GM19240 (cell line): ENCODE data around the gene SHOX.
"Not testable (repeated sequence)": the region's sequence is repeated elsewhere in the genome, so short reads cannot be mapped to it uniquely, and the experiment has no call there.

Experiments used
- DNase-seq: peaks from one replicate; pipeline ENCODE4 v3.0.0; 2011; ENCODE audit warnings: low spot score; ENCODE audit not compliant: insufficient read length

Gene SHOX

DNA sequence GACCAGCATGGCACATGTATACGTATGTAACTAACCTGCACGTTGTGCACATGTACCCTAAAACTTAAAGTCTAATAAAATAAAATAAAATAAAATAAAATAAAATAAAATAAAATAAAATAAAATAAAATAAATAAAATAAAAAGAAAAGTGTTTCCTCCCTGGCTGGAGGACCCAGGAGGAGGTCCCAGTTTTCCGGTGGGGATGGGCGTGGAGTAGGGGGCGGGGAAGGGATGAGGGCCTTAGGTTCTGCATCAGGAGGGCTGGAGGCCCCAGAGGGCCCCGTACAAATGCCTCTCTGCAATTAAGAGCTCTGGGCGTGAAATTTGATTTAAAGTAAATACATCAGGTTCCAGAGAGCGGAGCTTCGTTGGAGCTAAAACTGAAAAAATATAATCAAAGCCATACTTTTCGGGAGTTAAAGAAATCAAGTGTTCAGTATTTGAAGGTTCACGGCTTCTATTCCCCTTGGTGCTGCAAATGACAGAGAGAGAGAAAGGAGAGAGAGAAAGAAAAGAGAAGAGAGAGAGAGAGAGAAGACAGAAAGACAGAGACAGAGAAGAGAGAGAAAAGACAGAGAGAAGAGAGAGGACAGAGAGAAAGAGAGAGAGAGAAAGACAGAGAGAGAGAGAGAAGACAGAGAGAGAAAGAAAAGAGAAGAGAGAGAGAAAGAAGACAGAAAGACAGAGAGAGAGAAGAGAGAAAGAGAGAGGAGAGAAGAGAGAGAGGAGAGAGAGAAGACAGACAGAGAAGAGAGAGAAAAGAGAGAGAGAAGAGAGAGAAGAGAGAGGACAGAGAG, 8.7 kb upstream of the SHOX start:
- DNase-seq, result no peak

DNA sequence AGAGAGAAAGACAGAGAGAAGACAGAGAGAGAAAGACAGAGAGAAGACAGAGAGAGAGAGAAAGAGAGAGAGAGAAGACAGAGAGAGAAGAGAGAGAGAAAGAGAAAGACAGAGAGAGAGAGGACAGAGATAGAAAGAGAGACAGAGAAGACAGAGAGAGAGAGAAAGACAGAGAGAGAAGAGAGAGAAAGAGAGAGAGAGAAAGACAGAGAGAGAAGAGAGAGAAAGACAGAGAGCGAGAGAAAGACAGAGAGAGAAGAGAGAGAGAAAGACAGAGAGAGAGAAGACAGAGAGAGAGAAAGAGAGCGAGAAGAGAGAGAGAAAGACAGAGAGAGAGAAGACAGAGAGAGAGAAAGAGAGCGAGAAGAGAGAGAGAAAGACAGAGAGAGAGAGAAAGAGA, 7.8 kb upstream of the SHOX start:
- DNase-seq, result not testable (repeated sequence)

DNA sequence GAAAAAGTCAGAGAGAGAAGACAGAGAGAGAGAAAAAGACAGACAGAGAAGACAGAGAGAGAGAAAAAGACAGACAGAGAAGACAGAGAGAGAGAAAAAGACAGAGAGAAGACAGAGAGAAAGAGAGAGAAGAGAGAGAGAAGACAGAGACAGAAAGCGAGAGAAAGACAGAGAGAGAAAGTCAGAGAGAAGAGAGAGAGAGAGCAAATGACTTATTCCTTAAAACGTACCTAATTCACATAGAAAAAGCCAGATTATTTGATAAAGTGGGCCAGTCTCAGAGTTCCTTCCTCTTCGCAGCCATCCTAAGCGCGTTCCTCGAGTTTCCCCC, 7.4 kb upstream of the SHOX start:
- no peak for DNase-seq

DNA sequence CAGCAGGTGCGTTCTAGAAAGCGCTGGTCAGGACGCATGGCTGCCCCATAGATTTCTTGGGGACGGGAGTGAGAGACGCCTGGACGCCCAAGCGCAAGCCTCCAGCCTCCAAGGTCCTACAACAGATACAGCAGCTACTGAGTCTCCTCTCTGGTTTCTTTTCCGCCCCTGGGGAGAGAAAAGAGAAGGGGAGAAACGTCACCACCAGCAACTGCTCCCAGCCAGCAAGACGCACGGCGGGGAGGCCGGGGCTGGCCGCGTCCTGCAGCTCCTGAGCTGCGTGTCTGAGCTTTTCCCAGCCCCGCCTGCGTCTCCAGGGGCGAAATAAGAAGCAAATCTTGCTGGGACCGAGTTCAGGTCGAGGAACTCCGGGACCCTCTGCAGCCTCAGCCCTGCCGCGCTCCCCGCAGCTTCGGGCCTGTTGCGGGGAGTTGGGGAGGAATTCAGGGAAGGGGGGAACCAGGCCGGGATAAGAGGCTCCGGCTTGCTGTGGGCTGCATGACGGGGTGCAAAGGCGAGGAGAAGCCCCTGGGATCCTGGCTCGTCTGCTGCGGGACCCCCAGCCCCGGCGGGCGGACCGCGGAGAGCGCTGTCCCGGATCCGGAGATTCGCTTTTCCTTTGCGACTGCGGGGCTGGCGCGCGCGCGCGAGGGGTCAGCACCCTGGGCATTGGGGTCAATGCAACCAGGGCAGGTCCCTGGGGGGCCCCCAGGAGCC, 6.8 kb upstream of the SHOX start:
- DNase-seq, result no peak

DNA sequence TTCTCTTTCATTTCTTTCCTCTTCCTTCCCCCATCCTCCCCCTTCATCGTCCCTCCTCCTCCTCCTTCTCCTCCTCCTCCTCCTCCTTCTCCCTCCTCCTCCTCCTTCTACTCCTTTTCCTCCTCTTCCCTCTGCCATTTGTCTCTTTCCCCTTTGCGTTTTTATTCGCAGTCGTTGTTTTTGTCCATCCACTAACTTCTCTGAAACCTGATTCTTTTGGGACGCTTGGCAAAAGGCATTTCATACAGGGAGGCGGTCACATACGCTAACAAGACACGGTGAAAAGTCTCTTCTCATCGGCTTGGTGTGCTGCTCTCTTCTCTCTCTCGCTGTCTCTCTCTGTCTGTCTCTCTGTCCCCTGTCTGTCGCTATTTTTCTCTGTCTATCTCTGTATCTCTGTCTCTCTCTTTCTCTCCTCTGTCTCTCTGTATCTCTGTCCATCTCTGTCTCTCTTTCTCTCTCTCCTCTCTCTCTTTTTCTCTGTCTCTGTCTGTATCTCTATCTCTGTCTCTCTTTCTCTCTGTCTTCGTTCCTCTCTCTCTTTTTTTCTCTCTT, 5.4 kb upstream of the SHOX start:
- DNase-seq, result no peak

DNA sequence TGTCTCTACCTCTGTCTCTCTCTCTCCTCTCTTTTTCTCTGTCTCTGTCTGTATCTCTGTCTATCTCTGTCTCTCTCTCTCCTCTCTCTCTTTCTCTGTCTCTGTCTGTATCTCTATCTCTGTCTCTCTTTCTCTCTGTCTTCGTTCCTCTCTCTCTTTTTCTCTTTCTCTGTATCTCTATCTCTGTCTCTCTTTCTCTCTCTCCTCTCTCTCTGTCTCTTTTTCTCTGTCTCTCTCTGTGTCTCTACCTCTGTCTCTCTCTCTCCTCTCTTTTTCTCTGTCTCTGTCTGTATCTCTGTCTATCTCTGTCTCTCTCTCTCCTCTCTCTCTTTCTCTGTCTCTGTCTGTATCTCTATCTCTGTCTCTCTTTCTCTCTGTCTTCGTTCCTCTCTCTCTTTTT, 4.5 kb upstream of the SHOX start:
- DNase-seq, result not testable (repeated sequence)

DNA sequence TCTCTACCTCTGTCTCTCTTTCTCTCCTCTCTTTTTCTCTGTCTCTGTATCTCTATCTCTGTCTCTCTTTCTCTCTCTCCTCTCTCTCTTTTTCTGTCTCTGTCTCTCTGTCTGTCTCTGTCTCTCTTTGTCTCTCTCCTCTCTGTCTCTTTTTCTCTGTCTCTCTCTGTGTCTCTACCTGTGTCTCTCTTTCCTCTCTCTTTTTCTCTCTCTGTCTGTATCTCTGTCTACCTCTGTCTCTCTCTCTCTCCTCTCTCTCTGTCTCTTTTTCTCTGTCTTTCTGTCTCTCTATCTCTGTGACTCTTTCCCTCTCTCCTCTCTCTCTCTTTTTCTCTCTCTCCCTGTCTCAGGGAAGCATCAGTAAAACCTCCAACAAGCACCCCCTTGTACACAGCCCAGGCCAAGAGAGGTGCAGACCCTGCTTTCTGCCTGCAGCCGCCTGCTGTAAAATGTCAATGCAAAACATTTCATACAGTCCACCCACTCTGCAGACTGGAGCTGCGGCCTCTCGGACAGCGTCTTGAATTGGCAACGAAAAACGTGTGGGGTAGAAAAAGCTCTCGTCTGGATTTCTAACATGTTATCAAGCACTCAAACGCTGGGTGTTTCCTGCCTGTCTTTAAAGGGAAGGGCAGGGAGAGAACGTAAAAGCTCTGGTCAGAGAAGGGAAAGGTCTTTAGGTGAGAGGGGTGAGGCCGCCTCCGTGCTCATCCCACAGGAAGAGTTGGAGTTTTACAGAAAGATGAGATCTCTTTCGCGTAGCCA, 3.7 kb upstream of the SHOX start:
- DNase-seq, result no peak

DNA sequence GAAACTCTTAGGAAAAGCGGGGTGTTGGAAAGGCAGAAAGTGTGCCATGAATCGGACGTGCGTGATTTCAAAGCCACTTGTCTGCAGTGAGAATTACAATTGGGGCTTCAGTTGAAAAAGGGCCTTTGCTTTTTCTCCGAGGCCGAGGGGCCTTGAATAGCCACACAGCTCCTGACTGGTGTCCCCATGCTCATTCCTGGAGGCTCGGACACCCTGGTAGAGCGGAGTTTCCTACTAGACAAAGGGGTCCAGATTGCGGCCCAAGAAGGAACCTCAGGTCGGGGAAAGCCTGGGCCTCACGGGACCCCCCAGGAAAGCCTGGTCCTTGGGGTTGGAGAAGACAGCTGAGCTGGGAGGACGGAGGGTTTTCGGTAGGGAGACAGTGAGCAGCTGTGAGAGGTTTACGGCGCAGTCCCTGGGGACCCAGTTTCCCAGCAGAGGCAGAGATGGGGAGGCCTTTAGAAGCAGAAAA, 3.0 kb upstream of the SHOX start:
- DNase-seq, result no peak

DNA sequence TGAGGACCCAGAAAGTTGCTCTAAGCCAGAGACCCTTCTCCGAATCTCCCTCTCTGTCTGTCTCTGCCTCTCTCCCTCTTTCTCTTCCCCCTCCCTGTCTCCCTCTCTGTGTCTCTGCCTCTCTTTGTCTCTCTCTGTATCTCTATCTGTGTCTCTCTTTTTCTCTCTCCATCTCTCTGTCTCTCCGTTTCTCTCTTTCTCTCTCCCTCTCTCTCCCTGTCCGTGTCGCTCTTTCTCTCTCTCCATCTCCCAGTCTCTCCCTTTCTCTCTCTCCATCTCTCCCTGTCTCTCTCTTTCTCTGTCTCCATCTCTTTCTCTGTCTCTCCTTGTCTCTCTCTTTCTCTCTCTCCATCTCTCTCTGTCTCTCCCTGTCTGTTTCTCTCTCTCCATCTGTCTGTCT, 2.6 kb upstream of the SHOX start:
- DNase-seq, result no peak

DNA sequence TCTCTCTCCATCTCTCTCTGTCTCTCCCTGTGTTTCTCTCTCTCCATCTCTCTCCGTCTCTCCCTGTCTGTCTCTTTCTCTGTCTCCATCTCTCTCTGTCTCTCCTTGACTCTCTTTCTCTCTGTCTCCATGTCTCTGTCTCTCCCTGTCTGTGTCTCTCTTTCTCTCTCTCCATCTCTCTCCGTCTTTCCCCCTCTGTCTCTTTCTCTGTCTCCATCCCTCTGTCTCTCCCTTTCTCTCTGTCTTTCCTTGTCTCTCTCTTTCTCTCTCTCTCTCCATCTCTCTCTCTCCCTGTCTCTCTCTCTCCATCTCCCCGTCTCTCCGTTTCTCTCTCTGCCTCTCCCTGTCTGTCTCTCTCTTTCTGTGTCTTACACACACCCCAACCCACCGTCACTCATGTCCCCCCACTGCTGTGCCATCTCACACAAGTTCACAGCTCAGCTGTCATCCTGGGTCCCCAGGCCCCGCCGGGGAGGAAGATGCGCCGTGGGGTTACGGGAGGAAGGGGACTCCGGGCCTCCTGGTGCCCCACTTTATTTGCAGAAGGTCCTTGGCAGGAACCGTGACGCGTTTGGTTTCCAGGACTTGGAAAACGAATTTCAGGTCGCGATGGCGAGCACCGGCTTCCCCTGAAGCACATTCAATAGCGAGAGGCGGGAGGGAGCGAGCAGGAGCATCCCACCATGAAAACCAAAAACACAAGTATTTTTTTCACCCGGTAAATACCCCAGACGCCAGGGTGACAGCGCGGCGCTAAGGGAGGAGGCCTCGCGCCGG, 1.2 kb upstream of the SHOX start:
- no peak for DNase-seq

DNA sequence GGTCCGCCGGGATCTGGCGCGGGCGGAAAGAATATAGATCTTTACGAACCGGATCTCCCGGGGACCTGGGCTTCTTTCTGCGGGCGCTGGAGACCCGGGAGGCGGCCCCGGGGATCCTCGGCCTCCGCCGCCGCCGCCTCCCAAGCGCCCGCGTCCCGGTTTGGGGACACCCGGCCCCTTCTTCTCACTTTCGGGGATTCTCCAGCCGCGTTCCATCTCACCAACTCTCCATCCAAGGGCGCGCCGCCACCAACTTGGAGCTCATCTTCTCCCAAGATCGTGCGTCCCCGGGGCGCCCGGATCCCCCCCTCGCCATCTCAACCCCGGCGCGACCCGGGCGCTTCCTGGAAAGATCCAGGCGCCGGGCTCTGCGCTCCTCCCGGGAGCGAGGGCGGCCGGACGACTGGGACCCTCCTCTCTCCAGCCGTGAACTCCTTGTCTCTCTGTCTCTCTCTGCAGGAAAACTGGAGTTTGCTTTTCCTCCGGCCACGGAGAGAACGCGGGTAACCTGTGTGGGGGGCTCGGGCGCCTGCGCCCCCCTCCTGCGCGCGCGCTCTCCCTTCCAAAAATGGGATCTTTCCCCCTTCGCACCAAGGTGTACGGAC, 482 bp upstream of the SHOX start:
- no peak for DNase-seq

DNA sequence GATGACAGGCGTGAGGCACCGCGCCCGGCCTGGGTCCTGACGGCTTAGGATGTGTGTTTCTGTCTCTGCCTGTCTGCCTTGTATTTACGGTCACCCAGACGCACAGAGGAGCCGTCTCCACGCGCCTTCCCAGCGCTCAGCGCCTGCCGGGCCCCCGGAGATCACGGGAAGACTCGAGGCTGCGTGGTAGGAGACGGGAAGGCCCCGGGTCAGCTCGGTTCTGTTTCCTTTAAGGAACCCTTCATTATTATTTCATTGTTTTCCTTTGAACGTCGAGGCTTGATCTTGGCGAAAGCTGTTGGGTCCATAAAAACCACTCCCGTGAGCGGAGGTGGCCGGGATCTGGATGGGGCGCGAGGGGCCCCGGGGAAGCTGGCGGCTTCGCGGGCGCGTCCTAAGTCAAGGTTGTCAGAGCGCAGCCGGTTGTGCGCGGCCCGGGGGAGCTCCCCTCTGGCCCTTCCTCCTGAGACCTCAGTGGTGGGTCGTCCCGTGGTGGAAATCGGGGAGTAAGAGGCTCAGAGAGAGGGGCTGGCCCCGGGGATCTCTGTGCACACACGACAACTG, 1.3 kb downstream of the SHOX start:
- no peak for DNase-seq

DNA sequence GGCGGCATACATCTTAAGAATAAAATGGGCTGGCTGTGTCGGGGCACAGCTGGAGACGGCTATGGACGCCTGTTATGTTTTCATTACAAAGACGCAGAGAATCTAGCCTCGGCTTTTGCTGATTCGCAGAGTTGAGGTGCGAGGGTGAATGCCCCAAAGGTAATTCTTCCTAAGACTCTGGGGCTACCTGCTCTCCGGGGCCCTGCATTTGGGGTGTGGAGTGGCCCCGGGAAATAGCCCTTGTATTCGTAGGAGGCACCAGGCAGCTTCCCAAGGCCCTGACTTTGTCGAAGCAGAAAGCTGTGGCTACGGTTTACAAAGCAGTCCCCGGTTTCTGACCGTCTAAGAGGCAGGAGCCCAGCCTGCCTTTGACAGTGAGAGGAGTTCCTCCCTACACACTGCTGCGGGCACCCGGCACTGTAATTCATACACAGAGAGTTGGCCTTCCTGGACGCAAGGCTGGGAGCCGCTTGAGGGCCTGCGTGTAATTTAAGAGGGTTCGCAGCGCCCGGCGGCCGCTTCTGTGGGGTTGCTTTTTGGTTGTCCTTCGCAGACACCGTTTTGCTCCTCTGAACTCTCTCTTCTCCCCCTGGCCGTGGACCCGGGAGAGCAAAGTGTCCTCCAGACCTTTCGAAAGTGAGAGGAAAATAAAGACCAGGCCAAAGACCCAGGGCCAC, 1.9 kb downstream of the SHOX start:
- no peak for DNase-seq

DNA sequence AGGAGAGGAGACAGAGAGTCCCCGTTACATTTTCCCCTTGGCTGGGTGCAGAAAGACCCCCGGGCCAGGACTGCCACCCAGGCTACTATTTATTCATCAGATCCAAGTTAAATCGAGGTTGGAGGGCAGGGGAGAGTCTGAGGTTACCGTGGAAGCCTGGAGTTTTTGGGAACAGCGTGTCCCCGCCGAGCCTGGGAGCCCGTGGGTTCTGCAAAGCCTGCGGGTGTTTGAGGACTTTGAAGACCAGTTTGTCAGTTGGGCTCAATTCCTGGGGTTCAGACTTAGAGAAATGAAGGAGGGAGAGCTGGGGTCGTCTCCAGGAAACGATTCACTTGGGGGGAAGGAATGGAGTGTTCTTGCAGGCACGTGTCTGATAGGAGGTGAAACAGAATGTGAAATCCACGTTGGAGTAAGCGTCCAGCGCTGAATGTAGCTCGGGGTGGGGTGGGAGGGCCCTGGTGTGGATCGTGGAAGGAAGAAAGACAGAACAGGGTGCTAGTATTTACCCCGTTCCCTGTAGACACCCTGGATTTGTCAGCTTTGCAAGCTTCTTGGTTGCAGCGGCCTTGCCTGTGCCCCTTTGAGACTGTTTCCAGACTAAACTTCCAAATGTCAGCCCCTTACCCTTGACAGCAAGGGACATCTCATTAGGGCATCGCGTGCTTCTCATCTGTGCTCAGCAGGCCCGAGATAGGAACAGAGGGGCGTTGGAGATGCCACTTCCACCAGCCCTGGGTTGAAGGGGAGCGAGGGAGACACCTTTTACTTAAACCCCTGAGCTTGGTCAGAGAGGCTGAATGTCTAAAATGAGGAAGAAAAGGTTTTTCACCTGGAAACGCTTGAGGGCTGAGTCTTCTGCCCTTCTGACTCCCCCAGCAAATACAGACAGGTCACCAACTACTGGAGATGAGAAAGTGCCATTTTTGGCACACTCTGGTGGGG, 2.7 kb downstream of the SHOX start:
- no peak for DNase-seq

DNA sequence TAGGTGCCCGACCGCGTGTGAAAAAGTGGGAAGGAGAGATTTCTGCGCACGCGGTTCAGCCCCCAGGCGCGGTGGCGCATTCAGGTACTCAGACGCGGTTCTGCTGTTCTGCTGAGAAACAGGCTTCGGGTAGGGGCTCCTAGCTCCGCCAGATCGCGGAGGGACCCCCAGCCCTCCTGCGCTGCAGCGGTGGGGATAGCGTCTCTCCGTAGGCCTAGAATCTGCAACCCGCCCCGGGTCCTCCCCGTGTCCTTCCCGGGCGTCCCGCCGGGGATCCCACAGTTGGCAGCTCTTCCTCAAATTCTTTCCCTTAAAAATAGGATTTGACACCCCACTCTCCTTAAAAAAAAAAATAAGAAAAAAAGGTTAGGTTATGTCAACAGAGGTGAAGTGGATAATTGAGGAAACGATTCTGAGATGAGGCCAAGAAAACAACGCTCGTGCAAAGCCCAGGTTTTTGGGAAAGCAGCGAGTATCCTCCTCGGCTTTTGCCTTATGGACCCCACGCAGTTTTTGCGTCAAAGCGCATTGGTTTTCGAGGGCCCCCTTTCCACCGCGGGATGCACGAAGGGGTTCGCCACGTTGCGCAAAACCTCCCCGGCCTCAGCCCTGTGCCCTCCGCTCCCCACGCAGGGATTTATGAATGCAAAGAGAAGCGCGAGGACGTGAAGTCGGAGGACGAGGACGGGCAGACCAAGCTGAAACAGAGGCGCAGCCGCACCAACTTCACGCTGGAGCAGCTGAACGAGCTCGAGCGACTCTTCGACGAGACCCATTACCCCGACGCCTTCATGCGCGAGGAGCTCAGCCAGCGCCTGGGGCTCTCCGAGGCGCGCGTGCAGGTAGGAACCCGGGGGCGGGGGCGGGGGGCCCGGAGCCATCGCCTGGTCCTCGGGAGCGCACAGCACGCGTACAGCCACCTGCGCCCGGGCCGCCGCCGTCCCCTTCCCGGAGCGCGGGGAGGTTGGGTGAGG, 3.7 kb downstream of the SHOX start:
- no peak for DNase-seq

DNA sequence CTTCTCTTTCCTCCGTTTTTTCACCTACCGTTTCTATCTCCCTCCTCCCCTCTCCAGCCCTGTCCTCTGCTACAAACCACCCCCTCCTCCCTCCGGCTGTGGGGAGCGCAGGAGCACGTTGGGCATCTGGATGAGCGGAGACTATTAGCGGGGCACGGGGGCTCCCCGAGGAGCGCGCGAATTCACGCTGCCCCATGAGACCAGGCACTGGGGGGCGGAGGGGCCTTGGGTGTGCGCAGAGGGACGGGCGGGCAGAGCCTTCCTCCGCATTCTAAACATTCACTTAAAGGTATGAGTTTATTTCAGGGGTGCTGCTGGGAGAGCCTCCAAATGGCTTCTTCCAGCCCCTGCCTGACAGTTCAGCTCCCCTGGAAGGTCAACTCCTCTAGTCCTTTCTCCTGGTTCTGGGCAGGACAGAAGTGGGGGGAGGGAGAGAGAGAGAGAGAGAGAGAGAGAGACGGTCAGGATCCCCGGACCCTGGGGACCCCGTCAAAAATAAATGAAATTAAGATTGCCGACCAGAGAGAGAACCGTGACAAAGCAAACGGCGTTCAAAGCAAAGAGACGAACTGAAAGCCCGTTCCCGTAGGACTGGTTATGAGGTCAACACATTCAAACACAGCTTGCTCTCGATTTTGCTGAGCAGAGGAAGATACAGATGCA, 5.0 kb downstream of the SHOX start:
- no peak for DNase-seq
